GM08714 (cell line): Measurements from ENCODE around the gene DNAH6.
"Not testable (repeated sequence)": the region's sequence is repeated elsewhere in the genome, so short reads cannot be mapped to it uniquely, and the experiment has no call there.

Source experiments
- H3K4me3 ChIP-seq: fragments of 200-500 bp; sonication (Bioruptor generic); 2 replicates; pipeline ENCODE4 v1.5.1; 2014; ENCODE audit warnings: mild to moderate bottlenecking, low read length, inconsistent platforms
- ZNF274 ChIP-seq: IDR thresholded peaks from 2 replicates; pipeline ENCODE4 v1.6.1; 2012; ENCODE audit warnings: mild to moderate bottlenecking, low read depth, low read length

DNAH6 gene

DNA sequence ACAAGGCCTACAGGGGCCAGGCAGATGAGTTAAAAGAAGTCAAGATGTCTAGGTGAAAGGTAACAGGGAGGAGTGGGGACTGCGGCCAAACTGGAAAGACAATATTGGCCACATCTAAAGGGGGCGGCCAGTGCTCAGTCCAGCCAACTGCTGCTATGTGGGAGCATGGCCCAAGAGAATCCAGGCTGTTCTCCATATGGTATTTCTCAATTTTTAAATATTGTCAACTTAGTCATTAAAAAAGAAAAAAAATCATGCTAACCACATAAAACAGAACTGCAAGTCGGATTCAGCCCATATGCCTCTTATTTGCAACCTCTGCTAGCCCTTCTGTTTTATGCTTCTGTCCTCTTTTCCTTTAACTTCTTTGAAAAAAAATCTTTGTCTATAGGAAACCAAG is 349.8 kb downstream of the DNAH6 start:
- no peak for TF ChIP-seq ZNF274
- no peak overlapping the region for H3K4me3 ChIP-seq

DNA sequence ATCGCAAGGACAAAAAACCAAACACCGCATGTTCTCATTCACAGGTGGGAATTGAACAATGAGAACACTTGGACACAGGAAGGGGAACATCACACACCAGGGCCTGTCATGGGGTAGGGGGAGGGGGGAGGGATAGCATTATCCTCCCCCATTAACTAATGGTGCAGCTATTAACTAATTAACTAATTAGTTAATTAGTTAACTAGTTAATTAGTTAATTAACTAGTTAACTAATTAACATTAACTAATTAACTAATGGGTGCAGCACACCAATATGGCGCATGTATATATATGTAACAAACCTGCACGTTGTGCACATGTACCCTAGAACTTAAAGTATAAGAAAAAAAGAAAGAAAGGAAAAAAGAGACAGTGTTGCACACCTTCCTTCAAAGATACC is 352.0 kb downstream of the DNAH6 start:
- not testable (repeated sequence) for H3K4me3 ChIP-seq
